H1 (cell line): ENCODE data around the gene TBC1D12. TPM values are rescaled to one million over a fixed set of nuclear protein-coding genes. Genes with fewer than 3 reads are reported as not detected.

ENCODE experiments used
- CTCF ChIA-PET: fragments of 300-600 bp; sonication (Branson Sonifier 250); formaldehyde crosslinking; loops from one replicate; lab custom pipeline; 2021; ENCODE audit not compliant: partially characterized antibody; lab: Charles Lee
- POLR2A ChIA-PET: fragments of 300-600 bp; sonication (Branson Sonifier 250); formaldehyde crosslinking; loops from one replicate; lab custom pipeline; 2021; ENCODE audit warnings: inconsistent platforms; ENCODE audit not compliant: partially characterized antibody; lab: Charles Lee
- DNase-seq, 2 experiments: peaks; one replicate each; pipeline versions ENCODE4 v3.0.0 to v3.0.0-alpha.2; 2010 to 2022; ENCODE audit warnings: low spot score in 2 of 2, low read depth in 1 of 2, mixed read lengths in 1 of 2
- FAIRE-seq: peaks from 2 replicates; lab custom pipeline; 2011; peaks lifted over from hg19 to GRCh38; lab: Jason Lieb, UNC
- H2AFZ ChIP-seq: 2 replicates; pipeline ENCODE4 v1.8.1; 2012; ENCODE audit warnings: low read length, inconsistent platforms
- H2AK5ac ChIP-seq: 2 replicates; pipeline ENCODE4 v1.6.1; 2013; ENCODE audit warnings: low read depth, low read length
- H2BK120ac ChIP-seq: replicated peaks from 2 replicates; pipeline ENCODE3; 2013; ENCODE audit warnings: low read depth, low read length, inconsistent platforms
- H2BK12ac ChIP-seq: 2 replicates; pipeline ENCODE4 v1.6.1; 2013; ENCODE audit warnings: low read depth, low read length
- H2BK15ac ChIP-seq: 2 replicates; pipeline ENCODE4 v1.6.1; 2013; ENCODE audit warnings: low read length
- H2BK20ac ChIP-seq: 2 replicates; pipeline ENCODE4 v1.6.1; 2013; ENCODE audit warnings: low read length
- H2BK5ac ChIP-seq: 2 replicates; pipeline ENCODE4 v1.6.1; 2013; ENCODE audit warnings: low read depth, low read length
- H3K14ac ChIP-seq: 2 replicates; pipeline ENCODE4 v1.6.1; 2013; ENCODE audit warnings: inconsistent platforms; ENCODE audit not compliant: insufficient read length
- H3K18ac ChIP-seq: 2 replicates; pipeline ENCODE4 v1.6.1; 2013; ENCODE audit warnings: low read length; ENCODE audit errors: extremely low read depth
- H3K23ac ChIP-seq: 2 replicates; pipeline ENCODE4 v1.6.1; 2013; ENCODE audit warnings: inconsistent platforms; ENCODE audit not compliant: insufficient read length
- H3K23me2 ChIP-seq: 2 replicates; pipeline ENCODE4 v1.6.1; 2013; ENCODE audit warnings: low read depth, low read length
- H3K27ac ChIP-seq: 2 replicates; pipeline ENCODE4 v1.6.1; 2011; ENCODE audit warnings: low read depth, low read length, inconsistent platforms
- H3K27me3 ChIP-seq, 4 experiments: replicated peaks in 1 of 4; 1 replicate in 1 of 4; 2 replicates in 3 of 4; pipeline versions ENCODE4 v1.6.1 to v1.8.1; 2011 to 2013; ENCODE audit warnings: low read length in 3 of 4, mild to moderate bottlenecking in 3 of 4, inconsistent platforms in 2 of 4, mixed read lengths in 2 of 4, moderate library complexity in 1 of 4; ENCODE audit not compliant: control insufficient read depth in 3 of 4, insufficient read depth in 3 of 4; ENCODE audit errors: extremely low read depth in 1 of 4
- H3K36me3 ChIP-seq, 4 experiments: 2 replicates each; pipeline versions ENCODE4 v1.6.1 to v1.8.1; 2011 to 2013; ENCODE audit warnings: mild to moderate bottlenecking in 4 of 4, low read length in 3 of 4, moderate library complexity in 2 of 4, control low read depth in 1 of 4, inconsistent platforms in 1 of 4; ENCODE audit not compliant: insufficient read depth in 4 of 4, control insufficient read depth in 2 of 4
- H3K4ac ChIP-seq: replicated peaks from 2 replicates; pipeline ENCODE3; 2013; ENCODE audit warnings: low read length, low read depth, mixed read lengths, inconsistent platforms; ENCODE audit not compliant: insufficient read length
- H3K4me1 ChIP-seq, 4 experiments: replicated peaks in 1 of 4; 1 replicate in 1 of 4; 2 replicates in 3 of 4; pipeline versions ENCODE4 v1.6.1 to v1.8.1; 2011 to 2013; ENCODE audit warnings: low read length in 3 of 4, inconsistent platforms in 2 of 4, mixed read lengths in 1 of 4; ENCODE audit not compliant: insufficient read depth in 4 of 4, control insufficient read depth in 3 of 4
- H3K4me2 ChIP-seq, 2 experiments: 2 replicates each; pipeline versions ENCODE4 v1.6.1 to v1.8.1; 2011 to 2013; ENCODE audit warnings: low read depth in 2 of 2, low read length in 2 of 2, control low read depth in 1 of 2, inconsistent platforms in 1 of 2, mild to moderate bottlenecking in 1 of 2; ENCODE audit not compliant: insufficient read depth in 1 of 2
- H3K4me3 ChIP-seq, 4 experiments: fragments of 200-600, 300-600 bp in 1 of 4; sonication (generic), shearing (Covaris generic), sonication (Bioruptor Twin) in 1 of 4; 2 replicates each; pipeline versions ENCODE4 v1.5.1 to v1.8.1; 2011 to 2016; ENCODE audit warnings: low read length in 4 of 4, low read depth in 3 of 4, control low read depth in 2 of 4, inconsistent platforms in 2 of 4, mild to moderate bottlenecking in 2 of 4, mixed read lengths in 1 of 4, moderate library complexity in 1 of 4; ENCODE audit not compliant: insufficient read depth in 2 of 4; ENCODE audit errors: extremely low read depth in 1 of 4
- H3K56ac ChIP-seq: replicated peaks from 2 replicates; pipeline ENCODE3; 2013; ENCODE audit warnings: low read depth, mild to moderate bottlenecking, mixed read lengths, low read length, inconsistent platforms; ENCODE audit not compliant: insufficient read length
- H3K79me1 ChIP-seq: 2 replicates; pipeline ENCODE4 v1.6.1; 2013; ENCODE audit warnings: low read depth, low read length, control low read depth
- H3K79me2 ChIP-seq, 2 experiments: 2 replicates each; pipeline versions ENCODE4 v1.6.1 to v1.8.1; 2012 to 2013; ENCODE audit warnings: low read length in 2 of 2, mild to moderate bottlenecking in 2 of 2, inconsistent platforms in 1 of 2; ENCODE audit not compliant: insufficient read depth in 2 of 2, control insufficient read depth in 1 of 2
- H3K9ac ChIP-seq, 4 experiments: replicated peaks in 1 of 4; 1 replicate in 1 of 4; 2 replicates in 3 of 4; pipeline versions ENCODE4 v1.6.1 to v1.8.1; 2011 to 2013; ENCODE audit warnings: low read depth in 3 of 4, low read length in 3 of 4, control low read depth in 2 of 4, mild to moderate bottlenecking in 2 of 4, moderate library complexity in 2 of 4, inconsistent platforms in 1 of 4; ENCODE audit errors: extremely low read depth in 1 of 4
- H3K9me3 ChIP-seq, 2 experiments: 2 replicates each; pipeline versions ENCODE4 v1.6.1 to v1.8.1; 2012 to 2013; ENCODE audit warnings: mild to moderate bottlenecking in 2 of 2, moderate library complexity in 2 of 2, control low read depth in 1 of 2, inconsistent platforms in 1 of 2, low read depth in 1 of 2, low read length in 1 of 2, mixed read lengths in 1 of 2; ENCODE audit not compliant: insufficient read depth in 2 of 2
- H4K20me1 ChIP-seq, 2 experiments: replicated peaks in 1 of 2; 2 replicates each; pipeline versions ENCODE3 to v1.8.1; 2011 to 2013; ENCODE audit warnings: inconsistent platforms in 2 of 2, low read length in 2 of 2, mild to moderate bottlenecking in 1 of 2; ENCODE audit not compliant: insufficient read depth in 2 of 2, control insufficient read depth in 1 of 2
- H4K5ac ChIP-seq: 2 replicates; pipeline ENCODE4 v1.6.1; 2013; ENCODE audit warnings: low read length, low read depth, mixed read lengths, inconsistent platforms; ENCODE audit not compliant: insufficient read length
- H4K8ac ChIP-seq: 2 replicates; pipeline ENCODE4 v1.8.0; 2013; ENCODE audit warnings: mild to moderate bottlenecking, moderate library complexity, low read length, inconsistent platforms; ENCODE audit not compliant: insufficient read depth; ENCODE audit errors: extremely low read depth
- H4K91ac ChIP-seq: replicated peaks from 2 replicates; pipeline ENCODE3; 2013; ENCODE audit warnings: low read length, mixed read lengths, inconsistent platforms; ENCODE audit not compliant: insufficient read length
- ASH2L ChIP-seq: fragments of 200-600, 300-600 bp; sonication (generic); IDR thresholded peaks from one replicate; pipeline ENCODE4 v1.7.1; 2017; ENCODE audit warnings: low read length
- CBX5 ChIP-seq: fragments of 300-800, 300-1000 bp; sonication (generic); IDR thresholded peaks from 2 replicates; pipeline ENCODE4 v1.7.1; 2016; ENCODE audit warnings: antibody characterized with exemption, low read length, low read depth
- CHD2 ChIP-seq: IDR thresholded peaks from 2 replicates; pipeline ENCODE4 v1.6.1; 2012; ENCODE audit warnings: low read length, improper control_type of control experiment
- POU5F1 ChIP-seq: IDR thresholded peaks from 2 replicates; pipeline ENCODE4 v1.6.1; 2011; ENCODE audit warnings: low read depth, mild to moderate bottlenecking, low read length, moderate library complexity
- TAF7 ChIP-seq: optimal IDR thresholded peaks from 2 replicates; pipeline ENCODE3; 2011; ENCODE audit warnings: low read depth, mild to moderate bottlenecking, inconsistent platforms, low read length, moderate library complexity, borderline replicate concordance
- TBP ChIP-seq: IDR thresholded peaks from 2 replicates; pipeline ENCODE4 v1.6.1; 2011; ENCODE audit warnings: low read depth, low read length, improper control_type of control experiment
- WGBS, 2 experiments: shearing (Covaris generic) in 1 of 2; methylation state at CpG; one replicate each; pipeline versions ENCODE4 v1.1.6 to v1.1.7; 2013 to 2015; ENCODE audit warnings: low lambda C conversion rate in 2 of 2, mixed read lengths in 2 of 2, inconsistent platforms in 1 of 2, low coverage in 1 of 2, missing lambda C conversion rate in 1 of 2; ENCODE audit not compliant: insufficient replicate concordance in 2 of 2, insufficient coverage in 1 of 2, insufficient read length in 1 of 2; ENCODE audit errors: extremely low coverage in 1 of 2, missing lambda C conversion rate in 1 of 2; 5-methylcytosine and 5-hydroxymethylcytosine counted together
- polyA plus RNA-seq, 7 experiments: library from polyadenylated mRNA; depleted of rRNA in 3 of 7; stranded (reverse) in 5 of 7; unstranded in 2 of 7; fragments of >200 nt in 5 of 7; fragments of 200-250 nt in 2 of 7; gene quantifications; 1 replicate in 5 of 7; 2 replicates in 1 of 7; 4 replicates in 1 of 7; pipeline versions ENCODE4 v1.2.1 to v1.2.3, GENCODE V29; 2011 to 2013; ENCODE audit warnings: missing spikeins in 2 of 7, mixed read lengths in 2 of 7
- total RNA-seq: library from RNA; stranded (reverse); fragmentation: NEBNext Ultra II Directional; extraction: Animal tissue kit (Norgen Biotek cat#: 25700); gene quantifications from 2 replicates; pipeline ENCODE4 v1.2.1, GENCODE V29; 2021

TBC1D12 gene
- total and polyA plus RNA-seq, 2 of the 8 experiments (the other 6 are each of a cell fraction or from before 2014, with no cell fraction given), result 1.1 to 3.2 TPM

DNA sequence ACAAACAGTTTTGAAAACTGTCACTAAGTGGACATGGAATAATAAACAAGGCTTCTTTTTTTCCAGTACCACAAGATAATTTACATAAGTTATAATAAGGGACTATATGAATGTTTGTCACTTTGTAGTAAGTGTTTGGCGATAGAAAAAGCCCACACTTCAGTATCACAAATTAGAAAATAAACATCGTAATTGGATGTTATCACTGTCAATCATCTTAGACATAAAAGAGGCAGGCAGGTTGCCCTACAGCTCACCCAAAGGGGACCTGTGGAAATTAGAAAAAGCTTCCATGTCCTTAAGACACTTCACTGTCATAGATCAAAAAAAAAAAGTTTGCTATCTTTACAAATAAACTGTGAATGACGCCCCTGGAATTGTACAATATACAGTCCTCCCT is 36.0 kb upstream of the TBC1D12 start:
- H3K36me3 ChIP-seq, result no peaks in the 10 kb centered on the region
- no peaks in the 10 kb centered on the region for H3K9me3 ChIP-seq
- no peak overlapping the region for H2BK20ac ChIP-seq
- no peak overlapping the region for H2BK5ac ChIP-seq
- no peak overlapping the region for H3K4ac ChIP-seq
- H3K23ac ChIP-seq, result no peak overlapping the region
- H2AK5ac ChIP-seq, result no peak overlapping the region
- H2BK120ac ChIP-seq, result no peak overlapping the region
- no peak overlapping the region for H2BK12ac ChIP-seq
- peaks cover 0 to 12% of the 10 kb centered on the region in 2 experiments; a peak in 2 of 4 replicates for H3K79me2 ChIP-seq
- no peak overlapping the region for H4K91ac ChIP-seq
- H3K18ac ChIP-seq, result no peak overlapping the region
- H3K27ac ChIP-seq, result no peak overlapping the region
- whole genome bisulfite sequencing, 2 experiments, result 85% methylated on average over 3 of the region's 3 CpGs; no CpG with 5 or more reads in 1 of the 2 experiments
- ChIA-PET CTCF (interaction anchor here (1.6 to 2.5 kb wide), 2 partner anchors 77 to 79 kb away, joined by 5 to 6 read pairs; no protein-coding TSS in a partner anchor), POLR2A (no interaction called here)
- H3K56ac ChIP-seq, result no peak overlapping the region
- no peak overlapping the region for H3K4me3 ChIP-seq
- no peak overlapping the region for H3K4me2 ChIP-seq
- H3K79me1 ChIP-seq, result 0 out of 2 replicates have a peak, but pooled peaks cover 2% of the 10 kb centered on the region
- no peak overlapping the region for H3K9ac ChIP-seq
- no peaks in the 10 kb centered on the region for H4K20me1 ChIP-seq
- FAIRE-seq (no peak), DNase-seq (no peak)
- TF ChIP-seq CBX5 (no peak), TBP (no peak), TAF7 (no peak), ASH2L (no peak), POU5F1 (no peak), CHD2 (no peak)
- no peak overlapping the region for H3K14ac ChIP-seq
- peaks cover 0 to 2% (median 0%) of the 10 kb centered on the region in 4 experiments; a peak in 1 of 7 replicates for H3K4me1 ChIP-seq
- H4K5ac ChIP-seq, result no peak overlapping the region
- H3K27me3 ChIP-seq, result peaks cover 0 to 18% (median 11%) of the 10 kb centered on the region in 4 experiments; a peak in 5 of 7 replicates
- H2BK15ac ChIP-seq, result no peak overlapping the region
- peaks cover 6% of the 10 kb centered on the region for H3K23me2 ChIP-seq
- no peak overlapping the region for H4K8ac ChIP-seq
- H2AFZ ChIP-seq, result no peak overlapping the region
